AG04449 (cell line): Measurements from ENCODE around the gene PKHD1.

Experiments
- CTCF ChIA-PET: fragments of 350-600 bp; formaldehyde crosslinking; extraction: SDS; loops from one replicate; lab custom pipeline; 2021; ENCODE audit warnings: antibody characterized with exemption; lab: Yijun Ruan, JAX
- POLR2A ChIA-PET: fragments of 400-600, 350-600 bp; formaldehyde crosslinking; extraction: SDS; loops from one replicate; lab custom pipeline; 2020; ENCODE audit warnings: antibody characterized with exemption, inconsistent platforms; lab: Yijun Ruan, JAX
- DNase-seq: peaks from one replicate; pipeline ENCODE4 v3.0.0-alpha.2; 2010; ENCODE audit warnings: low read depth, low spot score
- H3K4me3 ChIP-seq: 2 replicates; pipeline ENCODE4 v1.5.1; 2011; ENCODE audit warnings: low read depth, mild to moderate bottlenecking, control low read depth, low read length
- CTCF ChIP-seq: IDR thresholded peaks from one replicate; pipeline ENCODE4 v1.5.1; 2011; ENCODE audit warnings: mild to moderate bottlenecking, moderate library complexity, low read length, control low read depth, inconsistent platforms; ENCODE audit not compliant: insufficient read depth; ENCODE audit errors: missing control alignments

Gene PKHD1

GRCh38 chr6:52102405-52102804 is 15.0 kb upstream of the PKHD1 start:
- POLR2A ChIA-PET = no interaction called here
- H3K4me3 ChIP-seq = no peak overlapping the region
- CTCF ChIA-PET = no interaction called here
- no peak for DNase-seq
- no peak for TF ChIP-seq CTCF

GRCh38 chr6:52098721-52099120 is 11.3 kb upstream of the PKHD1 start:
- CTCF ChIA-PET = interaction anchor here (2.0 kb wide), 1 partner anchor 165 kb away, joined by 10 read pairs; no protein-coding TSS in a partner anchor
- no peak overlapping the region for H3K4me3 ChIP-seq
- POLR2A ChIA-PET = no interaction called here
- no peak for TF ChIP-seq CTCF
- no peak for DNase-seq

- CTCF ChIA-PET = no interaction called here
- no peak for TF ChIP-seq CTCF
- no peak for DNase-seq
Measured at GRCh38 chr6:52089758-52090348, 2.4 kb upstream of the PKHD1 start.

GRCh38 chr6:52086741-52087140 is 672 bp downstream of the PKHD1 start:
- POLR2A ChIA-PET = no interaction called here
- CTCF ChIA-PET = no interaction called here

More at GRCh38 chr6:52089758-52090348, 2.4 kb upstream of the PKHD1 start:
- no peak overlapping the region for H3K4me3 ChIP-seq
- POLR2A ChIA-PET = no interaction called here

GRCh38 chr6:52081237-52081636 is 6.2 kb downstream of the PKHD1 start:
- POLR2A ChIA-PET = no interaction called here
- CTCF ChIA-PET = no interaction called here
- no peak for DNase-seq
- H3K4me3 ChIP-seq = no peak overlapping the region
- no peak for TF ChIP-seq CTCF

More at GRCh38 chr6:52086741-52087140, 672 bp downstream of the PKHD1 start:
- no peak for TF ChIP-seq CTCF
- no peak for DNase-seq
- H3K4me3 ChIP-seq = no peak overlapping the region

- DNase-seq = no peak
- CTCF ChIA-PET = no interaction called here
- POLR2A ChIA-PET = no interaction called here
- no peak for TF ChIP-seq CTCF
- no peak overlapping the region for H3K4me3 ChIP-seq
Measured at GRCh38 chr6:52077961-52078625, 9.3 kb downstream of the PKHD1 start.
